ENCODE measurements around the gene POMC. TPM values are rescaled to one million over a fixed set of nuclear protein-coding genes. Genes with fewer than 3 reads are reported as not detected.
A peak's percentile ranks its signal among the peaks of the same experiment; 100 is the strongest.
"Not testable (repeated sequence)": the region's sequence is repeated elsewhere in the genome, so short reads cannot be mapped to it uniquely, and the experiment has no call there.

POMC gene
- 1.5 TPM for polyA plus RNA-seq (2013, experiment 1 of 2; ENCODE audit: insufficient read length)
- 1.9 TPM for polyA plus RNA-seq (2013, experiment 2 of 2; ENCODE audit: insufficient read length)

GRCh38 chr2:25168256-25169072, at the start of gene POMC:
Gene POMC, minus strand, starts transcription at chr2:25168580. Its CDS starts 3,808 bp downstream, at chr2:25164772.
- peak; percentile 30 for DNase-seq

- DNase-seq: no peak
These were observed 49.7 kb upstream of the POMC start for GRCh38 chr2:25218100-25218499.

GRCh38 chr2:25215948-25216679, 47.7 kb upstream of the POMC start:
- DNase-seq: peak; percentile 85

- no peak for DNase-seq
These were observed 46.9 kb upstream of the POMC start for GRCh38 chr2:25215232-25215631.

GRCh38 chr2:25213229-25213628, 44.8 kb upstream of the POMC start:
- DNase-seq: no peak

GRCh38 chr2:25210923-25211322, 42.5 kb upstream of the POMC start:
- DNase-seq: not testable (repeated sequence)

- DNase-seq: no peak
These were observed 38.7 kb upstream of the POMC start for GRCh38 chr2:25207078-25207545.

- DNase-seq: peak; percentile 22
These were observed 35.9 kb upstream of the POMC start for GRCh38 chr2:25204190-25204838.

GRCh38 chr2:25202275-25202674, 33.9 kb upstream of the POMC start:
- DNase-seq: no peak

GRCh38 chr2:25201794-25202193, 33.4 kb upstream of the POMC start:
- DNase-seq: no peak

- no peak for DNase-seq
These were observed 32.9 kb upstream of the POMC start for GRCh38 chr2:25201265-25201664.

- DNase-seq: no peak
These were observed 30.2 kb upstream of the POMC start for GRCh38 chr2:25198576-25198975.

GRCh38 chr2:25198209-25198525, 29.8 kb upstream of the POMC start:
- no peak for DNase-seq

- DNase-seq: peak; percentile 49
These were observed 29.2 kb upstream of the POMC start for GRCh38 chr2:25197336-25198208.

- DNase-seq: no peak
These were observed 26.3 kb upstream of the POMC start for GRCh38 chr2:25194576-25195122.

GRCh38 chr2:25190536-25190935, 22.2 kb upstream of the POMC start:
- DNase-seq: no peak

GRCh38 chr2:25188405-25188804, 20.0 kb upstream of the POMC start:
- no peak for DNase-seq

- no peak for DNase-seq
These were observed 19.5 kb upstream of the POMC start for GRCh38 chr2:25187729-25188350.

GRCh38 chr2:25184254-25184653, 15.9 kb upstream of the POMC start:
- no peak for DNase-seq

- DNase-seq: no peak
These were observed 10.6 kb upstream of the POMC start for GRCh38 chr2:25178976-25179375.

- no peak for DNase-seq
These were observed 8.8 kb upstream of the POMC start for GRCh38 chr2:25177211-25177611.
